Measurements from ENCODE around the gene CRISPLD2.
A peak's percentile ranks its signal among the peaks of the same experiment; 100 is the strongest.

The CRISPLD2 gene

GRCh38 chr16:84828322-84828721 is 8.5 kb downstream of the CRISPLD2 start:
- no peak for TF ChIP-seq CTCF (IDR thresholded peaks at IDR 0.05; ENCODE audit: low read depth, low read length)
- no peak overlapping the region for H3K4me3 ChIP-seq (ENCODE audit: low read depth, low read length)

DNA sequence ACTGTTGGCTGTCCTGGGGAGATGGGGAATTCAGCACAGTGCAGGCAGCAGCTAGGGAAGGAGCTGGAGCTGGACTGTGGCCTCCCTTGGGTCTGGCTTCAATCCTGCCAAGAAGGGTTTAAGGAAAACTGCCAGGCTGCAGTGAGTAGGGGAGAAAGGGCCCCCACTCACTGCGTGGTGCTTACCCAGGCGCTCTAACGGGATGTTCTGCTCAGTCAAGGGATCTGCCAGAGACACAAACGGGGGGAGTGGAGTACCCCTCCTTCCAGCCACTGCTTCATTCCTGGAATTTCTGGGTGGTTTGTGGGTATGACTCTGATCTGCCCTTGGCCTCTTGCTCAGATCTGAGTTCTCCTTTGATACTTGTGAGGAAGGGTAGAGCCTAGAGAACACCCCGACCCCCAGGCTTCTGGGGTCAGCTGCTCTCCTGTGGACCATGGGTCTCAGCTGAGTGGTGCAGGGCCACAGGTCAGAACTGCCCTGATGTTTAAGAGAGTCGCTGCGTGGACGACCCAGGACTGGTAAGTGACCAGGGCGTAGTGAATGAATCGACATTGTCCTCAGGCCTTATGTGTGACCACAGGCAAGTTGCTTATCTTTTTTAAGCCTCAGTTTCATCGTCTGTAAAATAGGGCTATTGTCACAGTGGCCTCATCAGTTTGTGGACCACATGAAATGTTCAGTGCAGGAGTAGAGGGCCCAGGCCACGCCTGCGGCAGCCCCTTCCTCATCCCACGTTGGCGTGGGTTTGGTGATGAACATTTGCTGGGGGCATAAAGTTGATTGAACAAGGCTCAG is 9.6 kb downstream of the CRISPLD2 start:
- H3K4me3 ChIP-seq (ENCODE audit: low read depth, low read length): no peak overlapping the region
- TF ChIP-seq CTCF (IDR thresholded peaks at IDR 0.05; ENCODE audit: low read depth, low read length): no peak

DNA sequence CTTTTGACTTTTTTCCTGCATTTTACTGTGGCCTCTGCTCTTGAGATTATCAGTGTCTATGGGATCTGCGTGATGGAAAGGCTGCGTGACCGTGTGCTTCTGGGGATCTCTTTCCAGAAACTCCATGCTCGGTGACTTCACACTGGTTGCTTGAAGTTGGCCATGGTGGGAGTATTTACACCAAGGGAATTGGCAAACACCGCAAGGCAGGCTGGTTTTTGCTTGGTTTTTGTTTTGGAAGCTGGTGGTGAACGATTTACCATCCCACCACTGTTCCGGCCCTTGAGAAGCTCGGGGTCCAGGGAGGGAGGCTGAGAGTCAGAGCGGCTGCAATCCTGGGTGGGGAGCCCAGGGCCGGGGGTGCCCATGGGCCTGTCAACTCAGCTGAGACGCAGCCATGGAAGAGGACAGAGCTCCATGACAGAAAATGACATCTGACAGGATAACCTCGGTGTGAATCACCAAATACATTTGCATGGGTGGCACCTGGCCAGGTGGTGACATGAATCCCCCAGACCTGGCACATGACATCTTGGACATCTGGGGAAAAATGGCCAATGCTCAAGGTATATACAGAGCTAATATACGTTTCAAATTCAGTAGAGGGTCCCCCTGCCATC is 11.1 kb downstream of the CRISPLD2 start:
- TF ChIP-seq CTCF (IDR thresholded peaks at IDR 0.05; ENCODE audit: low read depth, low read length): no peak
- no peak overlapping the region for H3K4me3 ChIP-seq (ENCODE audit: low read depth, low read length)

DNA sequence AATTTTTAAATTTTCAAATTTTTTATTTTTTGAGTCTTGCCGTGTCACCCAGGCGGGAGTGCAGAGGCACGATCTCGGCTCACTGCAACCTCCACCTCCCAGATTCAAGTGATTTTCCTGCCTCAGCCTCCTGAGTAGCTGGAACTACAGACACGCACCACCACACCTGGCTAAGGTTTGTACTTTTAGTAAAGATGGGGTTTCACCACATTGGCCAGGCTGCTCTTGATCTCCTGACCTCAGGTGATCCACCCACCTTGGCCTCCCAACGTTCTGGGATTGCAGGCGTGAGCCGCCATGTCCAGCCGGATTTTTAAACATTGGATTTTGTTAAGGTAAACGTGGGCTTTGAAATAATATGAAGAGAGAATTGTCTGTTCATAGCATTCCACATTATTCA is 11.9 kb downstream of the CRISPLD2 start:
- peak overlapping the region; percentile 48; the same call in 1 of the 2 replicates for H3K4me3 ChIP-seq (ENCODE audit: low read depth, low read length)

GRCh38 chr16:84832488-84833143 is 12.8 kb downstream of the CRISPLD2 start:
- no peak for TF ChIP-seq CTCF (IDR thresholded peaks at IDR 0.05; ENCODE audit: low read depth, low read length)
- peak overlapping the region; percentile 48 for H3K4me3 ChIP-seq (ENCODE audit: low read depth, low read length)

DNA sequence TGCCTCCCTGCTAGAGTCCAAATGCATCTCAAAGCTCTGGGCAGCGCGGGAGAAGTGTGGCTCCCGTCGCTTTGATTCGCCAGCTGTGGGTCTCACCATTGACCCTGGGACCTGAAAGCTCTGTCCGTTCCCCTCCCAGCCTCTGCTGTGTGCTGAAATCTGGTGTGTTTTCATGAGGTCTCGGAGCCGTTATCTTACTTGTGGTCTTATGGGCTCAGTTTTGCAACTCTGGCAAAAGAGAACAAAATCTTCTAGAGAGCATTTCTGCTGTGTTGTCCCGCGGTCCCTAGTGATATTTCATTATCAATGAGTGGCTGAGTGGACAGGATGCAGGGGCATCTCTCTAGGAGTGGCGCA is 13.3 kb downstream of the CRISPLD2 start:
- no peak for TF ChIP-seq CTCF (IDR thresholded peaks at IDR 0.05; ENCODE audit: low read depth, low read length)
- peak overlapping the region; percentile 48 for H3K4me3 ChIP-seq (ENCODE audit: low read depth, low read length)

GRCh38 chr16:84833542-84834402 is 14.0 kb downstream of the CRISPLD2 start:
- H3K4me3 ChIP-seq (ENCODE audit: low read depth, low read length): no peak overlapping the region
- no peak for TF ChIP-seq CTCF (IDR thresholded peaks at IDR 0.05; ENCODE audit: low read depth, low read length)

Measured in WI38 (cell line).